C4-2B (cell line): ENCODE results near the gene SOBP.

Experiments used
- H3K27ac ChIP-seq: fragments of 450-650 bp; 2 replicates; pipeline ENCODE4 v1.5.1; 2017
- CTCF ChIP-seq: fragments of 450-650 bp; conservative IDR thresholded peaks from 2 replicates; pipeline ENCODE4 v1.5.1; 2017; ENCODE audit warnings: mild to moderate bottlenecking
- ZFX ChIP-seq: fragments of 450-650 bp; IDR thresholded peaks from 2 replicates; pipeline ENCODE4 v1.6.1; 2017

Gene SOBP

GRCh38 chr6:107668743-107669474 lies 179.0 kb downstream of the SOBP start:
- TF ChIP-seq CTCF (no peak), ZFX (no peak)
- H3K27ac ChIP-seq: no peak overlapping the region

- no peak overlapping the region for H3K27ac ChIP-seq
- TF ChIP-seq ZFX: no peak
- no peak for TF ChIP-seq CTCF
Measured at GRCh38 chr6:107670792-107671199, 180.9 kb downstream of the SOBP start.

GRCh38 chr6:107673076-107673494 lies 183.2 kb downstream of the SOBP start:
- H3K27ac ChIP-seq: no peak overlapping the region
- TF ChIP-seq ZFX: no peak
- TF ChIP-seq CTCF: no peak

- peak overlapping the region; percentile 59 for H3K27ac ChIP-seq
- TF ChIP-seq CTCF (peak; percentile 97), ZFX (no peak)
Measured at GRCh38 chr6:107674995-107675738, 185.2 kb downstream of the SOBP start.

- no peak overlapping the region; the same call in 1 of the 2 replicates for H3K27ac ChIP-seq
- TF ChIP-seq CTCF (no peak), ZFX (no peak)
Measured at GRCh38 chr6:107676042-107676441, 186.1 kb downstream of the SOBP start.

GRCh38 chr6:107677399-107677798 lies 187.5 kb downstream of the SOBP start:
- H3K27ac ChIP-seq: no peak overlapping the region
- TF ChIP-seq CTCF (no peak), ZFX (no peak)

- TF ChIP-seq ZFX (no peak), CTCF (no peak)
- no peak overlapping the region for H3K27ac ChIP-seq
Measured at GRCh38 chr6:107679457-107679856, 189.5 kb downstream of the SOBP start.
